ENCODE data around the gene ZBTB20.
A peak's percentile ranks its signal among the peaks of the same experiment; 100 is the strongest.
"Not testable (repeated sequence)": the region's sequence is repeated elsewhere in the genome, so short reads cannot be mapped to it uniquely, and the experiment has no call there.

ZBTB20 gene

GRCh38 chr3:115146418-115147328 is at the start of gene ZBTB20:
TSS of gene ZBTB20 (minus strand) at chr3:115147288.
- DNase-seq (ENCODE audit: low read depth, low spot score): peak; percentile 29

GRCh38 chr3:115194476-115194875 is 47.4 kb upstream of the ZBTB20 start:
- no peak for DNase-seq (ENCODE audit: low read depth, low spot score)

GRCh38 chr3:115190747-115191146 is 43.7 kb upstream of the ZBTB20 start:
- no peak for DNase-seq (ENCODE audit: low read depth, low spot score)

GRCh38 chr3:115187149-115187757 is 40.2 kb upstream of the ZBTB20 start:
- DNase-seq (ENCODE audit: low read depth, low spot score): no peak

GRCh38 chr3:115186351-115187148 is 39.5 kb upstream of the ZBTB20 start:
- DNase-seq (ENCODE audit: low read depth, low spot score): no peak

- not testable (repeated sequence) for DNase-seq (ENCODE audit: low read depth, low spot score)
These were observed 37.9 kb upstream of the ZBTB20 start for GRCh38 chr3:115184859-115185572.

GRCh38 chr3:115178930-115179329 is 31.8 kb upstream of the ZBTB20 start:
- not testable (repeated sequence) for DNase-seq (ENCODE audit: low read depth, low spot score)

GRCh38 chr3:115169808-115170207 is 22.7 kb upstream of the ZBTB20 start:
- no peak for DNase-seq (ENCODE audit: low read depth, low spot score)

GRCh38 chr3:115165701-115166100 is 18.6 kb upstream of the ZBTB20 start:
- no peak for DNase-seq (ENCODE audit: low read depth, low spot score)

- no peak for DNase-seq (ENCODE audit: low read depth, low spot score)
These were observed 18.2 kb upstream of the ZBTB20 start for GRCh38 chr3:115165266-115165665.

- no peak for DNase-seq (ENCODE audit: low read depth, low spot score)
These were observed 17.5 kb upstream of the ZBTB20 start for GRCh38 chr3:115164374-115165221.

- DNase-seq (ENCODE audit: low read depth, low spot score): no peak
These were observed 15.7 kb upstream of the ZBTB20 start for GRCh38 chr3:115162759-115163158.

- no peak for DNase-seq (ENCODE audit: low read depth, low spot score)
These were observed 14.8 kb upstream of the ZBTB20 start for GRCh38 chr3:115161866-115162265.

GRCh38 chr3:115161168-115161834 is 14.2 kb upstream of the ZBTB20 start:
- no peak for DNase-seq (ENCODE audit: low read depth, low spot score)

GRCh38 chr3:115160295-115160694 is 13.2 kb upstream of the ZBTB20 start:
- no peak for DNase-seq (ENCODE audit: low read depth, low spot score)

GRCh38 chr3:115156046-115156654 is 9.1 kb upstream of the ZBTB20 start:
- DNase-seq (ENCODE audit: low read depth, low spot score): no peak

GRCh38 chr3:115154611-115155010 is 7.5 kb upstream of the ZBTB20 start:
- no peak for DNase-seq (ENCODE audit: low read depth, low spot score)

- no peak for DNase-seq (ENCODE audit: low read depth, low spot score)
These were observed 4.8 kb upstream of the ZBTB20 start for GRCh38 chr3:115151921-115152320.

- DNase-seq (ENCODE audit: low read depth, low spot score): no peak
These were observed 1.2 kb upstream of the ZBTB20 start for GRCh38 chr3:115148142-115148790.
